Dermis lymphatic vessel endothelial cell (primary cell): Measurements from ENCODE around the gene TMEM9B. TPM values are rescaled to one million over a fixed set of nuclear protein-coding genes. Genes with fewer than 3 reads are reported as not detected.

ENCODE experiments used
- total RNA-seq: library from RNA; depleted of rRNA; stranded (reverse); fragments of >200 nt; gene quantifications from 2 replicates; pipeline ENCODE4 v1.2.1, GENCODE V29; 2014

Gene TMEM9B
- 38.1 and 40.0 TPM in 2 replicates for total RNA-seq

DNA sequence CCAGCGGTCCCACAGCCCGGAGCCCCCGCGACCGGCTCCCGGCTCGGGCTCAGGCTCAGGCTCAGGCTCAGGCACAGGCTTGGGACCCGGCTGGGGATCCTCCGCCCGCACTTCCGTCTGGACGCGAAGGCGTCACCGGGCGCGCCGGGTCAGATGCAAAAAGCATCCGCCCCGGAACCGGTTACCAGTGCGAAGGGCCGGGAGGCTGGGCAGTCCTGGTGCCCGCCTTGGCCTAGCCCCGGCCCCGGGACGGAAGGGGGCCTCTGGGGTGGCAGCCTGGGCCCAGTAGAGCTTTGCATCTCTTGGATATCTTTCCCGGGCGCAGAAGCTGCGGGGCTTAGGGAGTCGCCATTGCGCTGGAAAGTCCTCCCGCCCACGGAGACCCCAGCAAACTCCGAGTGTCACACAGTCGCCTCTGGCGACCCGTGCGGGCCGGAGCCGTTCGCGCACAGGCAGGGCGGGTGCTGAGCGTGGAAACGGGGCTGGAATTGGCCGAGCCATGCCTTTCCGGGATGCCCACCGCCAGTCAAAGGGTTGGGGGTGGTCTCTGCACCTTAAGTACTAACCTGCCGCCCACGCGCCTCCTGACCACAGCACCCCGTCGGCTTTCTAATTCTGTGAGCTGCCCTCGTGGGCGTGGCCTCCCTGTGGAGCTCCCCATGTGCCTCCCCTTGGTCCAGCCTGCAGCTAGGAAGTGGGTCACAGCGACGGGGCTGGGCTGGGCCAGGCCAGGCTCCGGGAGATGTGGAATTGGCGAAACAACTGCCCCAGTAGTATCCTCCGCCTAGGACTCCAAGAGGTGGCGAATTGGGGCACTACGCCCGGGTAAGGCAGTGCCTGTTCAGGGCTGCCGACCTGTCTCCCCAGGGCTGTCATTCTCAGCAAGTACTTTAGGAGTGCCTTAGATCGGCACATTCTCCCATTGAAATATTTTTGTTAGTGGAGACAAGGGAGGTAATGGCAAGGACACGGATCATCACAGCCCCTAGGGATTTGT, at the start of gene TMEM9B:
TSS of gene TMEM9B (minus strand) at position 119 of the 997 bp plus-strand sequence. CDS start 129 bp downstream, outside the sequence.

DNA sequence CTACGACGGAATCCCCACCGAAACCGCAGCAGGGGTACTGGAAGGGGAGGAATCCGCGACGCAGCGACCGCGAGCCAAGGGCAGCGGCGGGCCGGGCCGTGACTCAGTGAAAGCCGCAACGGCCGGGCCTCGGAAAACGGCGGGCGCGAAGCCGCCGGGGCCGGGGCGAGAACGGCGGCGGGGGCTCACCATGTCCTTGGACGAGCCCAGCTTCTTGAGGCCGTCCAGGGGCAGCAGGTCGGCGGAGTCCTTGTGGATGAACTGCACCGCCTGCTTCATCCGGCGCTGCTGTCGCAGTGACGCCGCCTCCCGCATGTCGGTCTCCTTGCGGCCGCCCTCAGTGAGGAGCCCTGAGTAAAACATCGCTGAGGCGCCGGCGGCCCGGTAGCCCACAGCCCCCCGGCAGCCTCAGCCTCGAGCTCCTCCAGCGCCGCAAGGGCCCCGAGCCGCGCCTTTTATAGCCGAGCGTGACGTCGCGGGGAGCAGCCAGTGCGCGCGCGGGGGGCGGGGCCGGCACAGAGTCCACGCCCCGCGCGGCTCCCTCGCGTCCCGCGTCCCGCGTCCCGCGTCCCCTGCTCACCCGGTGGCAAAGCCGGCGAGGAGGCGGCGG, 39.4 kb upstream of the TMEM9B start, which contains the start of gene NRIP3:
TSS of gene NRIP3 (minus strand) at position 429 of the 610 bp plus-strand sequence. CDS start at position 363, 66 bp downstream.

DNA sequence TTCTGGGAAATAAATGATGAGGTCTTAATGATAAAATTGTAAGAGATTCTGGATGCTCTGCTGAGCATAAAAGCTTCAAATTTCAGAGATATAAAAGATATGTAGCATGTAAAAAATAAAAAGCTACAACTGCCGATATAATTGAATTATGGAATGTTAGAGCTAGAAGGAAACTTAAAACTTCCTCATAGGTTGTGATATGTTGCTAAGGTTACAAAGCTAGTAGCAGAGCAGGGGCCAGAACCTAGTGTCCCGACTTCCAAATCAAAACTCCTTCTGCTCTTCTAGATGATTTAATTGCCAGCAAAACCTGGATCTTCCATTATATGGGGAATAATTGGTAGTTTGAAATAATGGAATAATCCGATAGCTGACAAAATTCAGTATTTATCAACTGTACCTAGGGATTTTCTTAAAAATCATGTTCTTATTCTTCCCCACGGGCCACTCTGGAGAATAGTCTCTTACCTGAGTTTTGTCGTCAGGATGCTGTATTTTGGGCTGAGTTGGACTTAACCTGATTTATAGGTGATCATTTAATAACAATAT, 21.6 kb downstream of the TMEM9B start, which contains the start of gene ASCL3:
TSS of gene ASCL3 (minus strand) at position 499 of the 549 bp plus-strand sequence. CDS start 4,855 bp downstream, outside the sequence.

DNA sequence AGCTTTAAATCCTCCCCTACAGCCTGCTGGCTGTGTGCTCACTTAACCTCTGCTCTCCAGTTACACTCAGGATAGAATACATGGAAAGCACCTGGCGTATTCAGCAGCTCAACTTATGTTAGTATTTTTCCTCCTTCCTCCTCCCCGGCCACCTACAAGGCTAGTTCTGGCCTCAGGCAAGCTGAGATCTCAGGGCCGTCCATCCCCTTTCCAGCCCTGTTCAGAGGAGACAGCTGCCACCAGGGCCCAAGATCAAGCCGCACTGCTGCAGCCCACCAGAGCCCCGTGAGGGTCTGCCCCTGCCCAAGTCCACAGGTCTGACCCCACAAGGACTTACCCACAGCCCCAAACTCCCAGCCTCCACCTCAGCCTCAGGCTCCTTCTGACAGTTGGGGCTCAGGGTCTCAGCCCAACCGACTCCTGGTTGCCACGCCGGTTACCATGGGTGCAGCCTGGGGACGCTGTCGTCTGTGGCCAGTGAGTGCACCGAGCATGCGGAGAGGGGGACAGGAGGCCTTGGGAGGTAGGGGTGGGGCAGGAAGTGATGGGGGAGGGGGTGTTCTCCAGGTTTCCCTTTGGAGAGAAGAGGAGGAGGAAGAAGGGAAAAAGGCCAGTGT, 31.6 kb downstream of the TMEM9B start, which contains the start of gene C11orf16:
TSS of gene C11orf16 (minus strand) at position 384 of the 617 bp plus-strand sequence. CDS start 639 bp downstream, outside the sequence.

DNA sequence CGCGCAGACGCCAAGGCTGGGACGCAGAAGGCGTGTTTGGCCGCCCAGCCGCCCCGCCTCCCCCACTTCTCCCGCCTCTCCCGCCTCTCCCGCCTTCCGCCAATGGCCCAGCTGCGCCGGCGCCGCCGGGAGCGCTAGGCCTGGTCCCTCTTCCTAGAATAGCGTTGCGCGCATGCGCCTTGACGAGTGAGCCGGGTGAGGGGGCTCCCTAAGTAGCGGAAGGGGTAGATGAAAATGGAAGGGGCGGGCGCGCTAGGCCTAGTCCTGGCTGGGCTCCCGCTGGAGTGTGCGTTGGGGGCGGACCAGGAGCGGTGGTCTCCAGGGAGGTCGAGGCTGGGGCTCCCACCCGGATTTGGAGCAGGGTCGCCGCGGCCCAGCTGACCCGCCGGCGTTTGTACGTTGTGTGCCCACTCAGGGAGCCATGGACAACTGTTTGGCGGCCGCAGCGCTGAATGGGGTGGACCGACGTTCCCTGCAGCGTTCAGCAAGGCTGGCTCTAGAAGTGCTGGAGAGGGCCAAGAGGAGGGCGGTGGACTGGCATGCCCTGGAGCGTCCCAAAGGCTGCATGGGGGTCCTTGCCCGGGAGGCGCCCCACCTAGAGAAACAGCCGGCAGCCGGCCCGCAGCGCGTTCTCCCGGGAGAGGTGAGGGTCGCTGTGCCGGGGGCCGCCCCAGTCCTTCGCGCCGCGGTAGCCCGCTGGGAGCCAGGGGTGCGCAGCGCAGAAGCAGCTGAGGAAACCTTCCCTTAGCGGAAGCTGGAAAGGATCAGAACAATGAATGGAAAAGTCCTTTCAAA, 53.0 kb downstream of the TMEM9B start, which contains the start of gene AKIP1:
TSS of gene AKIP1 (plus strand) at position 161 of the 795 bp plus-strand sequence. CDS start at position 422, 261 bp downstream.

Other genes starting within 250 kb of the TMEM9B start
- 23.7 and 24.1 TPM in 2 replicates for gene AKIP1, start 53.3 kb downstream of the TMEM9B start, total RNA-seq
- gene C11orf16, start 31.5 kb downstream of the TMEM9B start, total RNA-seq = not detected in 2 replicates
- not detected in 2 replicates for gene ASCL3, start 21.4 kb downstream of the TMEM9B start, total RNA-seq
- gene NRIP3, start 39.6 kb upstream of the TMEM9B start, total RNA-seq = 0.34 and 0.54 TPM in 2 replicates
- gene SCUBE2, start 127.2 kb upstream of the TMEM9B start, total RNA-seq = 1.4 and 3.4 TPM in 2 replicates